GM19452 (cell line): Measurements from ENCODE around the gene SCGN.

Experiments
- ATAC-seq: cut with Tn5 transposase; IDR thresholded peaks from one replicate; pipeline ENCODE4 v1.9.1; 2021; ENCODE audit not compliant: unreplicated experiment

Gene SCGN

DNA sequence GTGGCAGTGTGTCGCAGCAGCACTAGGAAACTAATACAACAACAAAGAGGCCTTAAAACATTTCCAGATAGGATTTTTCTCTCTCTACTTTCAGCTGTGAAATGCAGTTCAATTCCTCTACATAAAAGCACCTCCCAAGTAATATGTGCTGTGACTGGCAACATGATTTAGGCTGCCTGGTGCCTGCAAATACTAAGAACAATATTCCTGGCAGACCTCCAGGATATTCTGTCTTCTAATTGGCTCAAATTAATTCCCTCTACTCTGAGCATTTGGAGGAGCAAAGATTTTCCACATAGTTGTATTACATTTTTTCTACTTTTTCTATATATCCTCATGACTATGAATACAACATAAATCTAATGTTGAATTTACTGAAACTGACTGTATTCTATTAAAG, 33.2 kb downstream of the SCGN start:
- no peak for ATAC-seq

GRCh38 chr6:25685896-25686295, 33.9 kb downstream of the SCGN start:
- no peak for ATAC-seq

DNA sequence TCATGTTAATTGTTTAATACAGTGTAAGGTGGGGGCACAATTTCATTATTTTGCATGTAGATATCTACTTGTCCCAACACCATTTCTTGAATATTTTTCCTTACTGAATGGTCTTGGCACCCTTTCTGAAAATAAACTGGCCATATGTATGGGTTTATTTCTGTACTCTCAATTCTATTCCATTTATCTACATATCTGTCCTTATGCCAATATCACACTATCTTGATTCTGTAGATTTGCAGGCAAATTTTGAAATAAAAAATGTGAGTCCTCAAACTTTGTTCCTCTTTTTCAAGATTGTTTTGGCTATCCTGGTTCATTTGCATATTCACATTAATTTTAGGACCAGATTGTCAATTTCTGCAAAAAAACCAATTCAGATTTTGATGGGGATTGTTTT, 34.8 kb downstream of the SCGN start:
- ATAC-seq: no peak

DNA sequence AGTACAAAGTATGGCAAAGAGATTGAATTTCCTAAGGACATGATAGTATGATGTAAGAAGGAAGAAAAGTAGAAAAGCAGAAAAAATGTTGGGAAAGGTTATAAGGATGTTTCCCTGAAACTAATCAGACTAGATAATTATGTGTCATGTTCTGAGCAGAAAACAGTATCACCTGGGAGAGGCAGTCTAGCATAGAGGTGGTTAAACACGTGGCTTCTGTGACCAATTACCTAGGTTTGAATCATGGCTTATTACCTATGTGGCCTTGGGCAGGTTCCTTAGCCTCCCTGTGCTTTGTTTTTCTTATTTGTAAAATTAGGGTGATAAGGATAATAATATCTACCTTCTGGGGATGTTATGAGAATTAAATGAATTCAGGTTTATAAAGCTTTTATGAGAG, 38.0 kb downstream of the SCGN start:
- ATAC-seq: no peak

DNA sequence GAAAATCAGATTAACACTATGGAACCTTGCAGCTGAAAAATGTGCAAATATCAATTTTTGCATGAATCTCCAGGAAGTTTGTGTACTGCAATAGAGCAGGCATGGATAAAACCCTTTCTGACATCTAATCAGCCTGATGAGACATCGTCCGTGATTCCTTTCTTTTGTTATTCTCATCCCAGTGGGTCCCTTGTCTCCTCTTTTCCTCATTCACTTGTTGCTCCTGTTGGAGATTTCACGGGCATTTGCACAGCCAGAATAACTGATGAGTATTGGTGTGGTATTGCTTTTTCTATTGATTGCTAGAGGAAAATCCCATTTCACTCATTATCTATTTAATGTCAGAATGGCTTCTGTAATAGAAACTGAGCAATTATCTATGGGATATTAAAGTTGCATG, 39.9 kb downstream of the SCGN start:
- ATAC-seq: no peak

- no peak for ATAC-seq
Measured at GRCh38 chr6:25692472-25692871, 40.5 kb downstream of the SCGN start.

GRCh38 chr6:25694366-25694765, 42.4 kb downstream of the SCGN start:
- ATAC-seq: no peak

GRCh38 chr6:25695671-25696070, 43.7 kb downstream of the SCGN start:
- ATAC-seq: no peak

GRCh38 chr6:25697537-25698340, 45.7 kb downstream of the SCGN start:
- no peak for ATAC-seq

DNA sequence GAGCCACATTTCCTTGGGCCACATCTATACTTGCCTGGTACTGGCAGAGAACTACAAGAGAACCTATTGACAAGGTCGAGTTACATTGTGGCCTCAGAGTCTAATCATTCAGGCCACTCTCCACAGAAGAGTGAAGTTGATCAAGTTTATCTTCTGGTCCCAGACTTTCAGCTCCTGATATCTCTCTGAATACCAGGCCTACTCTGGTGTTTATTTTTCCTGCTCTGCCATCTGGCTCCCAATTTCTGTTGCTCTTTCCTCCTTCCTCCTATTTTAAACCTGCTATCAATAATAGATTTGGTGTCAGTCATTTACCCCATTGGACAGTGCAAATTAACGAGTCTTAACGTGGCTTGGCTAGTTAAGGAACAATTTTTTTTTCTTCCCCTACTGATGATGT, 46.6 kb downstream of the SCGN start:
- no peak for ATAC-seq

DNA sequence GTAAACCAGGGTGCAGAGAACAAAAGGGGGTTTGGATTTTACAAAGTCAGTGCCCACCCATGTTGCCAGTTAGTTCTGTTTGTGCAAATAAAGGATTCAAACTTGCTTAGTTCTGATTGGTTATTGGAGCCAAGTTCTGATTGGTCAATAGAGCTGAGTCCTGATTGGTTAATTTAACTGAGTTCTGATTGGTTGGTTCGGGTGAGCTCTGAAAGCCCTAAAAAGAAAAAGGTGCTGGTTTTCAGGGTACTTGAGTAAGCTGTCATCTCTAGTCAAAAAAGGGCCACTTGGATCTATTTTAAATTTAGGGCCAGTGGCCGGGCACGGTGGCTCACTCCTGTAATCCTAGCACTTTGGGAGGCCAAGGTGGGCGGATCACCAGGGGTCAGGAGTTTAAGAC, 47.6 kb downstream of the SCGN start:
- no peak for ATAC-seq

- ATAC-seq: no peak
Measured at GRCh38 chr6:25700761-25701160, 48.7 kb downstream of the SCGN start.

GRCh38 chr6:25701807-25702206, 49.8 kb downstream of the SCGN start:
- no peak for ATAC-seq

DNA sequence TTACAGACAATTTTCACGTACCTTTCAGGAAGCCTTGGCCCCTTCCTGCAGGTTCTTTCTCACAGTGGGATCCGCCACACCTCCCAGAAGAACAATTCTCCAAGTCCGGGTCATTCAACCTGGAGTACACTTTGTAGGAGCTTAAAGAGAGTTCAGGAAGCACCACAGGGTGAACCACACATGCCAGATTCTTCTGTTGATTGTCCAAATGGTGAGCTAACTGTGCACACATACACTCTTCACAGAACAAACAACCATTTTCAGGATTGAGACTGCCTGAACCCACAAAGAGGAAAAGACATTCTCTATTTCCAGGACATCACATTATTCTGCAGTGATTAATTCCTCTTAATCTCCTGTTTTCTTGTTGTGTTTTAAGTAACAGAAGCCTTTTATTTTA, 51.0 kb downstream of the SCGN start:
- no peak for ATAC-seq

DNA sequence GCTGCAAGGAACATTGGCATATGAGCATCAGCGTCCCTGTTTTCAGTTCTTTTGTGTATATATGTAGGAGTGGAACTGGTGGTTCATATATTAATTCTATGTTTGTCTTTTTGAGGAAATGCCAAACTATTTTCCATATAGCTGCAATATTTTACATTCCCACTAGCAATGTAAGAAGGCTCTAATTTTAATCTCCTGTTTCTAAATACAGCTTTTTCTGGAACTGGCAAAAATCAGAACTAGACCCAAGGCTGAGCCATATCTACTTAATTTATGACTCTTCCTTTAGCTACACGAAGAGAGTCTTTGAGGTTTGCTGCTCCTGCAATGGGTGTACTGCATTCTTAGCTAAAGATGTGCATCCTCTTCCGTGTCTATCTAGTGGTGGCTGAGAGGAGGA, 52.0 kb downstream of the SCGN start:
- ATAC-seq: no peak

DNA sequence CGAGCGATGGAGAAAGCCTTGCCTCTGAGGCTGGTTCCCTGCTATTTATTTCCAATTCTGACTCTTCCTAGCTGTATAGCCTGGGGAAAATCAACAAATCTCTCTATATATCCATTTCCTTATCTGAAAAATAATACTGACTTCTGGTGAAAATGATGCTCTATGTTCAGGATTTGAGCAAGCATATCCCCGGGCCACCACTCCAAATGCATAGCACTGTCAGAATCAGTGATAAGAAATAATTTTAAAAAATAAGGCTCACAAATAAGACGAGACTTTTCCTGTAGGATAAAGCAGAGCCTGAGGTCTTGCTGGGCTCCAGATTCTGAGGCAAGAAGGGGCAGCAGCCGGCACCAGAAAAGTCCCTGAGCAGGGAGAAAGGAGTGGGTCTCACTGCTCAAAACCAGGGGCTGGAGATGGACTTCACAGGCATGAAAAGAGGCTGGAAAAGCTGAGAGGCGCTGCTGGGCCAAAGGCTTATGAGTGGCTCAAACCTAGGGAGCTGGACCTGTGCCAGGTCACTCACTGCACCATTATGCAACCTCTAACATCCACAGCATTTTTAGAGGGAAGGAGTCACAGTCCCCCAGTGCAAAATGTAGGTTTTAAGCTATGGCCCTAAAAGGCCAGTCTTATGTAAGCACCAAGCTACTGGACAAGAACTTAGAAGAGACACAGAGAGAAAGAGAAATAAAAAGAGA, 54.4 kb downstream of the SCGN start:
- no peak for ATAC-seq

GRCh38 chr6:25709761-25710160, 57.7 kb downstream of the SCGN start:
- no peak for ATAC-seq

GRCh38 chr6:25710287-25710686, 58.3 kb downstream of the SCGN start:
- no peak for ATAC-seq

DNA sequence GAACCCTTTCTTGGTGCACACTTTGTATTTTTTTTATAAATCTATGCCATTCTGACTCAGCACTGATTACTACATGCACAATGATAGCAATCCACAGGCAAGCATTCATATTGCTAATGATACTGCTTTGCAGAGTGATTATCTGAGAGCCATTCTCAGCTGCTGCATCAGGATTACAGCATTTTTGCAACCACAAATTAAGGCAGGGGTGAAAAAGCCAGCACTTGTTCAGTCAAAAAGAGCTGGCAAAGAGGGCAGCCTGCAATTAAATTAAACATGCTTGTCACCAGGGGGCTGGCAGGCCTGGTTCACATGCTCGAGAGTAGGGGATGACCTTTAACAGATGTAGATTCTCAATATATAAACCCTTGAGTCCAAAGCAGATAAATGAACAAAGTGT, 61.8 kb downstream of the SCGN start:
- ATAC-seq: no peak

GRCh38 chr6:25714765-25715164, 62.8 kb downstream of the SCGN start:
- no peak for ATAC-seq

GRCh38 chr6:25715794-25716193, 63.8 kb downstream of the SCGN start:
- no peak for ATAC-seq

DNA sequence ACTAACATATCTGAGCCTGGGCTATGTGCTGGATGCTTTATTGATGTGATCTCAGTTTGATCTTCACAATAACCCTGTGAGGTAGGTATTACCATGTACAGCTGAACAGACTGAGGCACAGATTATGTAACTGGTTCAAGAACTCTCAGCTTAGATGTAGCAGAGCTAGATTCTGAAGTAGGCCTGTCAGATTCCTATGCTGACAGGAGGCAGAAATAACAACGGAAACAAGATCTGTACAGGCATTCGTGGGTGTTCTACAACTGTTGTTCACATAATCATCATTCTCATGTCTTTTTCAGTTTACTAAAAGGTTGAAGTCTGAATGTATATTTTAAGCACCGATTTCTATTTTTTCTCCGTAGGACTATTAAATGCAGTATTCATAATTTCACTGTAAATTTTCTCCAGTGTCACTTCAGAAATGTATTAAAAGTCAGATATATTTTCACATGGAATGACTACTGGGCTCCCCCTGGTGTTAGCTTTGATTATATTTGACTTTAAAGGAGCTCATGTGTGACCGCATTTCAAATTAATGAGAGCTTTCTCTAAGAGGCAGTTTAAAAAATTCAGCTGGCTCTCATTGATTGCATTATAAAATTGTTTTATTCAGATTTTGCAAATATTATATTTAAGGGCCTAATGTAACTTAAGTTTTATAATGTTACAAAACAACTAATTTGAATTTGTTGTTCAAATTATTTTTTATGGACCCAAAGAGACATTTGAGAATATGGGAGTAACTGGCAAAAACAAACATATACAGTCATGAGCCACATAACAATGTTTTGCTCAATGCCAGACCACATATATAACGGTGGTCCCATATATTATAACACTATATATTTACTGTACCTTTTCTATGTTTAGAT, 66.1 kb downstream of the SCGN start:
- ATAC-seq: no peak
